HG03025 (cell line): Measurements from ENCODE around the gene ZNF319.

Source experiments
- ATAC-seq: cut with Tn5 transposase; IDR thresholded peaks from one replicate; pipeline ENCODE4 v1.9.1; 2021; ENCODE audit warnings: mild to moderate bottlenecking, moderate library complexity; ENCODE audit not compliant: unreplicated experiment, low FRiP score

The ZNF319 gene

GRCh38 chr16:57959121-57959520 is 41.4 kb downstream of the ZNF319 start:
- ATAC-seq = no peak

DNA sequence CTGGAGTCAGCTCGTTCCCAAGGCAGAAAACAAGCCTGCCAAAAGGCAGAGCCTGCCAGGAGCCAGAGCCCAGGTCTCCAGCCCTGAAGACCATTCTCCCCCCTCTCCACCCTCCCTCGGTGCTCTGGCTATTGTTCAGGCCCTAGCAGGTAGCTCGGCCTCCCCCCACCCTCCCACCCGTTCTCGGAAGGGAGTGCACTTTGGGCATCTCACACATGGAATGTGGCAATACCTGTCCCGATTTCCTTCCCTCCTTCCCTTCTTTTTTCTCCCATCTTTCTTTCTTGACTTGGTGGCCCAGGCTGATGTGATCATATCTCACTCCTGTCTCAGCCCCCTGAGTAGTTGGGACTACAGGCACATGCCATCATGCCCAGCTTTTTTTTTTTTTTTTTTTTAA is 41.9 kb downstream of the ZNF319 start:
- no peak for ATAC-seq

- no peak for ATAC-seq
These were observed 42.6 kb downstream of the ZNF319 start for GRCh38 chr16:57957673-57958392.

GRCh38 chr16:57956924-57957672 is 43.4 kb downstream of the ZNF319 start:
- no peak for ATAC-seq

- ATAC-seq = no peak
These were observed 44.1 kb downstream of the ZNF319 start for GRCh38 chr16:57956270-57956808.

GRCh38 chr16:57955572-57956188 is 44.8 kb downstream of the ZNF319 start:
- no peak for ATAC-seq

- ATAC-seq = no peak
These were observed 46.6 kb downstream of the ZNF319 start for GRCh38 chr16:57953857-57954256.

- ATAC-seq = no peak
These were observed 47.6 kb downstream of the ZNF319 start for GRCh38 chr16:57952909-57953308.

- no peak for ATAC-seq
These were observed 49.1 kb downstream of the ZNF319 start for GRCh38 chr16:57951204-57951960.

- ATAC-seq = no peak
These were observed 50.1 kb downstream of the ZNF319 start for GRCh38 chr16:57950382-57950781.

DNA sequence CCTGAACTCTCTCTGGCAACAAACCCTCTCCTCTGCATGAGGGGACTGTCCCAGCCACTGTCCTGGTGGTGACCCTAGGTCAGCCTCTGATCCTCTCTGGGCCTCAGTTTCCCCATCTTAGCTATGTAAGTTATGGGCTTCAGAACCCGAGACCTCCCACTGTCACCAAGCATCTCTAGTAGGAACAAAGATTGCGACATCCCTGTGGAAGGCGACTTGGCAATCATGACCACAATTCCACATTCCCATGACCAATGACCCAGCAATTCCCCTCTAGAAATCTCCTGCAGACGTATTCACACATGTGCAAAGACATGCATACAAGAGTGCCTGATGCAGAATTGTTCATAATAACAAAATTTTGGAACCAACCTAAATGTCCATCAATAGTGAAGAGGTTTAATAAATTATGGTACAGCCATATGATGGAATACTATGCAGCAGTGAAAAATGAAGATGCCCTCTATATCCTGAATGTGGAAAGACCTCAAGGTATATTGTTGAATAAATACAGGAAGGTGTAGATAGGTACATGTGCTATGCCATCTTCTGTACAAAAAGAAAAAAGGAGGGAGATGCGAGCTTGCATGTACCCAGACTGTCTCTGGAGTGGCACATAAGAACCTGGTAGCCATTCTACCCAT is 50.8 kb downstream of the ZNF319 start:
- ATAC-seq = no peak

DNA sequence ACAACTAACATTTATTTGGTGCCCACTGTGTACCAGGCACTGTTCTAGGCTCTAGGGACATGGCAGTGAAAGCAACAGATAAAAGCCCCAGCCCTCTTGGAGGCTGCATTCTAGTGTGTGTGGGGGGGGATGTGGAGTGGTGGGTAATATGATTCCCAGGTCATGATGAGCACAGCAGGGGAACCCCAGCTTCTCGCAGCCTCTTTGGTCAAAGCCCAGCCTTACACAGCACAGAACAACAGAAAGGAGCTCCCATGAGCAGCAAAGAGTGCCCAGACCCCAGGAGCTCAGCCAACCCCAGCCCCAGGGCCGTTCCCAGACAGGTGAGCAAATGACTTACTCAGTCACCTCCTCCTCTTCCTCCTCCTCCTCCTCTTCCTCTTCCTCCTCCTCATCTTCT is 51.5 kb downstream of the ZNF319 start:
- ATAC-seq = no peak

DNA sequence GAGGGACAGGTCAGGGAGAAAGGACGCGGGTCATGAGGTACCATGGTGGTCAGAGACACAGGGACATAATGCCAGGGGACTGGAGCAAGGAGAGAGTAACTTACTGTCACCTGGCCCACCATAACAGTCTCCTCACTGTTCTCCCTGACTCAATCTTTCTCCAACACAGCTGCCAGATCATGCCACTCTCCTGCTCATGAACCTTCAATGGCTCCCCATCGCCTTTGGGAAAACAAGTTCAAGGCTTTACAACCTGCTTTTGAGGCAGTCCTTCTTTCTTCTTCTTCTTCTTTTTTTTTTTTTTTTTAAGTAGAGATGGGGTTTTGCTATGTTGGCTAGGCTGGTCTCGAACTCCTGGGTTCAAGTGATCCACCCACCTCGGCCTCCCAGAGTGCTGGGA is 52.4 kb downstream of the ZNF319 start:
- ATAC-seq = no peak

- ATAC-seq = no peak
These were observed 53.2 kb downstream of the ZNF319 start for GRCh38 chr16:57947261-57947660.

DNA sequence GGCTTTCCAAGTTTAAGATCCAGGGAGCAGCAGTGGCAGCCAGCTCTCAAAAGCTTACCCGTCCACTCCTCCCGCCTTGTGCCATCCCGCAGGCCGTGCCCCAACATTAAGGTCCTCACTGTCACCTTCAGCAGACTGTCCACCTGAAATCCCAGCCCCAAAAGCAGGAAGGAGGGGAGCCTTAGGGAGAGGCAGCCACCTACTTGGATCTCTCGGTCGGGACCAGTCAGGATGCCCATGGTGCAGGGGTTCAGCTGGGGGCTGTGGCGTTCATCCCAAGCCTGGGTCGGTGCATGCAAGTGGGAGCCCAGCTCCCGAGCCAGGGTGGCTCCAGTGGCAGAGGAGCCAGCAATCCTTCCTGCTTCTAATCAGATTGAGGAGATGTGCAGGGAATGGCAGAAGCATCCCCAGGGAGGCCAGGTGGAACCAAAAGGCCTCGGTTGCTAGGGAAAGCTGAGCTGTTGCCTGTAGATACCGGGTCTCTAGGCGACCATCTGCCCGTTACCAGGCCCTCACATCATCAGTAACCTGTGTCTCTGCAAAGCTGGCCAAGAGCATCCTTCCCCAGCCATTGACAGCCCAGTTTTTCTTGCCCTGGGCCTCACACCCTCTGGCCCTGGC is 54.2 kb downstream of the ZNF319 start:
- no peak for ATAC-seq

- no peak for ATAC-seq
These were observed 54.7 kb downstream of the ZNF319 start for GRCh38 chr16:57945740-57946138.

DNA sequence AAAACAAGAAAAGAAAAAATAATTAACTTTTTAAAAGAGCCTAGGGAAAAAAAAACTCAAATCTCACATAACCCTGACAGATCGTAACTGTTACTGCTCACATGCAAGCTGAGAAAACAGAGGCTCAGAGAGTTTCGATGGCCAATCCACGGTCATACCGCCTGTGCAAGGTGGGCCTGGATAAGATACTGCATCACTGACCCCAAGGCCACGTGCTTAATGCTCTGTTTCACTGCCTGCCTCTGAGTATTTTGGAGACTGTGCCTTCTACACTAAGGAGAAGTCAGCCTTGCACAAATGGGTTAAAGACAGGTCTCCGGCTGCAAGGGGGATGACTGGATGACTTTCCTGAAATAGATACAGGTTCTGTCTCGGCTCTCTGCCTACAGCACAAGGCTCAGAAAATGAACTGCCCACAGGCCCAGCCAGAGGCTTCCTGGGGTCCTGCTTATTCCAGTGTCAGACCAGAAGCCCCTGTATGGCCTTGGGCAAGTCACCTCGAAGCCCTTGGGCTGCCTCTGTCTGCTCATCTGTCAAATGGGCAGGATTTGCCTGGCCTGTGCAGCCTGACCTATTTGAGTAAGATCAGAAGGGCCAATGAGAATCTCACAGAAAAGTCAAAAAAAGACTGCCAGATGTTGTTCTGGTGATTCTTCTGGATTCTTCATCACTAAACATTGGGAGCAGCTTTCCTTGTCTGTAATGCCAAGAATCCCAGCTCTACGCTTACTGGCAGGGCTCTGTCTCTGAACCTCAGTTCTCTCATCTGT is 55.3 kb downstream of the ZNF319 start:
- ATAC-seq = no peak
